Loucy (cell line): ENCODE results near the gene MTURN.

Experiments used
- EZH2phosphoT487 ChIP-seq: fragments of 200-600 bp; IDR thresholded peaks from 2 replicates; pipeline ENCODE4 v1.6.1; 2018; ENCODE audit warnings: antibody characterized with exemption, mild to moderate bottlenecking, moderate library complexity, borderline replicate concordance
- TF ChIP-seq, protein P1 (sequence below): fragments of 200-600 bp; sonication (generic); conservative IDR thresholded peaks from 2 replicates; pipeline ENCODE4 v1.5.1; 2014; ENCODE audit warnings: mild to moderate bottlenecking, antibody characterized with exemption, low read length

- TF ChIP-seq, protein P1, sequence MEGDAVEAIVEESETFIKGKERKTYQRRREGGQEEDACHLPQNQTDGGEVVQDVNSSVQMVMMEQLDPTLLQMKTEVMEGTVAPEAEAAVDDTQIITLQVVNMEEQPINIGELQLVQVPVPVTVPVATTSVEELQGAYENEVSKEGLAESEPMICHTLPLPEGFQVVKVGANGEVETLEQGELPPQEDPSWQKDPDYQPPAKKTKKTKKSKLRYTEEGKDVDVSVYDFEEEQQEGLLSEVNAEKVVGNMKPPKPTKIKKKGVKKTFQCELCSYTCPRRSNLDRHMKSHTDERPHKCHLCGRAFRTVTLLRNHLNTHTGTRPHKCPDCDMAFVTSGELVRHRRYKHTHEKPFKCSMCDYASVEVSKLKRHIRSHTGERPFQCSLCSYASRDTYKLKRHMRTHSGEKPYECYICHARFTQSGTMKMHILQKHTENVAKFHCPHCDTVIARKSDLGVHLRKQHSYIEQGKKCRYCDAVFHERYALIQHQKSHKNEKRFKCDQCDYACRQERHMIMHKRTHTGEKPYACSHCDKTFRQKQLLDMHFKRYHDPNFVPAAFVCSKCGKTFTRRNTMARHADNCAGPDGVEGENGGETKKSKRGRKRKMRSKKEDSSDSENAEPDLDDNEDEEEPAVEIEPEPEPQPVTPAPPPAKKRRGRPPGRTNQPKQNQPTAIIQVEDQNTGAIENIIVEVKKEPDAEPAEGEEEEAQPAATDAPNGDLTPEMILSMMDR: no peak
- no peak for TF ChIP-seq EZH2phosphoT487
Measured at GRCh38 chr7:30199271-30199670, 64.5 kb downstream of the MTURN start.
